Transverse colon (tissue), 4 donors: Measurements from ENCODE around the gene HOXB7.

Experiments
- CTCF ChIP-seq, 5 experiments: fragments of 200-600 bp in 3 of 5; fragments of 450-650 bp in 2 of 5; sonication (generic) in 3 of 5; IDR thresholded peaks; 1 replicate in 2 of 5; 2 replicates in 3 of 5; pipeline ENCODE4 v1.5.1; 2016 to 2017; ENCODE audit warnings: antibody characterized with exemption in 5 of 5, inconsistent platforms in 3 of 5, mild to moderate bottlenecking in 2 of 5, moderate library complexity in 1 of 5
- POLR2A ChIP-seq: fragments of 450-650 bp; IDR thresholded peaks from one replicate; pipeline ENCODE4 v1.6.1; 2016; ENCODE audit warnings: antibody characterized with exemption, mild to moderate bottlenecking, moderate library complexity
- POLR2AphosphoS5 ChIP-seq, 3 donors: sonication (generic); formaldehyde crosslinking; IDR thresholded peaks; one replicate each; pipeline ENCODE4 v1.6.1; 2016; ENCODE audit warnings: antibody characterized with exemption in 3 of 3

- TF ChIP-seq CTCF (IDR thresholded peaks at IDR 0.05), result no peak
- no peak for TF ChIP-seq POLR2A
- TF ChIP-seq POLR2AphosphoS5 (IDR thresholded peaks at IDR 0.05), result no peak
Measured at GRCh38 chr17:48627118-48627597, 16.3 kb upstream of the HOXB7 start.
